AG04450 (cell line): ENCODE measurements around the gene MGAT4A. TPM values are rescaled to one million over a fixed set of nuclear protein-coding genes. Genes with fewer than 3 reads are reported as not detected.

Experiments
- CTCF ChIA-PET: fragments of 300-600, 350-600 bp; formaldehyde crosslinking; extraction: SDS; loops from one replicate; lab custom pipeline; 2022; ENCODE audit warnings: antibody characterized with exemption, inconsistent platforms; lab: Charles Lee
- POLR2A ChIA-PET: fragments of 350-600 bp; formaldehyde crosslinking; extraction: SDS; loops from one replicate; lab custom pipeline; 2021; ENCODE audit warnings: antibody characterized with exemption, inconsistent platforms; lab: Yijun Ruan, JAX
- DNase-seq: peaks from one replicate; pipeline ENCODE4 v3.0.0-alpha.2; 2011; ENCODE audit warnings: low read depth, low spot score
- H3K27ac ChIP-seq: one replicate; pipeline ENCODE4 v1.5.1; 2012; ENCODE audit warnings: low read depth, low read length, control low read depth
- H3K27me3 ChIP-seq: one replicate; pipeline ENCODE4 v1.6.0; 2012; ENCODE audit warnings: low read length; ENCODE audit not compliant: control insufficient read depth, insufficient read depth
- H3K4me3 ChIP-seq: 2 replicates; pipeline ENCODE4 v1.5.1; 2011; ENCODE audit warnings: mild to moderate bottlenecking, low read depth, low read length, control low read depth
- H3K9me3 ChIP-seq: 2 replicates; pipeline ENCODE4 v1.5.1; 2012; ENCODE audit warnings: low read length; ENCODE audit not compliant: control insufficient read depth, insufficient read depth
- polyA plus RNA-seq: library from polyadenylated mRNA; depleted of rRNA; stranded (reverse); fragments of >200 nt; gene quantifications from 2 replicates; pipeline ENCODE4 v1.2.3, GENCODE V29; 2011
- TF ChIP-seq, protein P1 (sequence below): IDR thresholded peaks from 2 replicates; pipeline ENCODE4 v1.5.1; 2011; ENCODE audit warnings: low read depth, low read length, control low read depth, inconsistent platforms

The MGAT4A gene
- polyA plus RNA-seq, 1 experiment, result 0.04 TPM

DNA sequence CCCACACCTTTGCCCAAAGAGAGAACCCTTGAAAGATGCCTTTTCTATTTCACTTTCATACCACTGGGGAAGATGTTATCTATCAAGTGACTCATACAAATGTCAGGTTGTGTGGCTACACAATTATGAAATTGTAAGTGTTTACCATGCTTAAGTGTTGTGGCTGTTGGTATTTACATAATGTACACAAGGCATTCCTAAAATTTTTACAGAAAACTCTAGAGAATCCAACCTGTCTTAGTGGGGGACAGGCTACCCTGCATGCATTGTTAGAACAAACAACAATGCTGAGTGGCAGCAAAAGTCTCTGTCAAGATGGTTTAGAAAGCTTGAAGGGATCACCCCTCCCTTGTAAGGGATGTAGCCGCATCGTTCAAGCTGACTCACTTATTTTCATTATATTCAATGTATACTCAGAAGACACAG, 5.5 kb upstream of the MGAT4A start:
- TF ChIP-seq, protein P1, sequence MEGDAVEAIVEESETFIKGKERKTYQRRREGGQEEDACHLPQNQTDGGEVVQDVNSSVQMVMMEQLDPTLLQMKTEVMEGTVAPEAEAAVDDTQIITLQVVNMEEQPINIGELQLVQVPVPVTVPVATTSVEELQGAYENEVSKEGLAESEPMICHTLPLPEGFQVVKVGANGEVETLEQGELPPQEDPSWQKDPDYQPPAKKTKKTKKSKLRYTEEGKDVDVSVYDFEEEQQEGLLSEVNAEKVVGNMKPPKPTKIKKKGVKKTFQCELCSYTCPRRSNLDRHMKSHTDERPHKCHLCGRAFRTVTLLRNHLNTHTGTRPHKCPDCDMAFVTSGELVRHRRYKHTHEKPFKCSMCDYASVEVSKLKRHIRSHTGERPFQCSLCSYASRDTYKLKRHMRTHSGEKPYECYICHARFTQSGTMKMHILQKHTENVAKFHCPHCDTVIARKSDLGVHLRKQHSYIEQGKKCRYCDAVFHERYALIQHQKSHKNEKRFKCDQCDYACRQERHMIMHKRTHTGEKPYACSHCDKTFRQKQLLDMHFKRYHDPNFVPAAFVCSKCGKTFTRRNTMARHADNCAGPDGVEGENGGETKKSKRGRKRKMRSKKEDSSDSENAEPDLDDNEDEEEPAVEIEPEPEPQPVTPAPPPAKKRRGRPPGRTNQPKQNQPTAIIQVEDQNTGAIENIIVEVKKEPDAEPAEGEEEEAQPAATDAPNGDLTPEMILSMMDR, result no peak
- Histone ChIP-seq H3K27ac (no peak overlapping the region), H3K9me3 (no peaks in the 10 kb centered on the region), H3K27me3 (peaks cover 7% of the 10 kb centered on the region), H3K4me3 (no peak overlapping the region)
- ChIA-PET CTCF (no interaction called here), POLR2A (no interaction called here)
- DNase-seq, result no peak

DNA sequence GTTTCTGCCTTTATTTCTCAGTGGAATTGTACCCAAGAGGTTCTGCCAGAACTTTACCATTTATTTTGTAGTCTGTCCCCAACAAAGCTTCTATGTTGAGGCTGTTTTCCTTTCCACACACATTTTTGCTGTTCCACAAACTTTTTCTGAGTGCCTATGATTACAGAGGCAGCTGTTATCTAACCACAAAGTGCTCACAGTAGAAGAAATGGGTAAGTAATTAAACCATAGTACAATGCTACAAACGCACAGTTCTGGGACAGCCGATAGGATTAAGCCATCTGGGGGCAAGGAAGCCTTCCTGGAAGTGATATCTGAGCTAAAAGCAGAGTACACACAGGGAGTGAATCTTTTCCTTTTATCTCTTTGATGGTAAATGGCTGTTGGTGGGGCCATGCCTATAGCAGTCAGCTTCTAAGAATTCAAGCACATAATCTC, 3.9 kb upstream of the MGAT4A start:
- peaks cover 13% of the 10 kb centered on the region for H3K27me3 ChIP-seq
- no peak for DNase-seq
- no peak overlapping the region for H3K4me3 ChIP-seq
- CTCF ChIA-PET, result no interaction called here
- POLR2A ChIA-PET, result no interaction called here
- TF ChIP-seq, protein P1, result no peak
- no peak overlapping the region for H3K27ac ChIP-seq
- no peaks in the 10 kb centered on the region for H3K9me3 ChIP-seq

DNA sequence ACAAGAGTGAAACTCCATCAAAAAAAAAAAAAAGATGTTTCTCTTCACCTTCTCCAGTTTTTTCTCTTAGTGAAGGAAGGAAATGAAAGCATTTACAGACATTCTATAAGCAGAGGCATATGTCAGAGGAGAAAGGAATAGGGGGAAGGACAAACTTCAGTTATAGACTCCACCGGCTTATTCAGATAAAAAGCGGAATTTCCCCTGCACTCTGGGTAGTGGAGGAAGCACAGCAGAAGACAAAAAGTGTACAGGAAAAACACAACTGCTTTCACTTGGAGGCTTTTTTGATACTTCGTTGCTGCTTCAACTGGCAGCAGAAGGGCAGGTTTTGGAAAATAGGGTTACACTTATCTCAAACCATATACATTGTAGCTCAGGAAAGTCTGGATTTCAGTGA, 3.2 kb upstream of the MGAT4A start:
- H3K27me3 ChIP-seq, result peaks cover 15% of the 10 kb centered on the region
- no peak overlapping the region for H3K27ac ChIP-seq
- H3K9me3 ChIP-seq, result no peaks in the 10 kb centered on the region
- ChIA-PET CTCF (no interaction called here), POLR2A (no interaction called here)
- TF ChIP-seq, protein P1, result no peak
- H3K4me3 ChIP-seq, result no peak overlapping the region
- no peak for DNase-seq

DNA sequence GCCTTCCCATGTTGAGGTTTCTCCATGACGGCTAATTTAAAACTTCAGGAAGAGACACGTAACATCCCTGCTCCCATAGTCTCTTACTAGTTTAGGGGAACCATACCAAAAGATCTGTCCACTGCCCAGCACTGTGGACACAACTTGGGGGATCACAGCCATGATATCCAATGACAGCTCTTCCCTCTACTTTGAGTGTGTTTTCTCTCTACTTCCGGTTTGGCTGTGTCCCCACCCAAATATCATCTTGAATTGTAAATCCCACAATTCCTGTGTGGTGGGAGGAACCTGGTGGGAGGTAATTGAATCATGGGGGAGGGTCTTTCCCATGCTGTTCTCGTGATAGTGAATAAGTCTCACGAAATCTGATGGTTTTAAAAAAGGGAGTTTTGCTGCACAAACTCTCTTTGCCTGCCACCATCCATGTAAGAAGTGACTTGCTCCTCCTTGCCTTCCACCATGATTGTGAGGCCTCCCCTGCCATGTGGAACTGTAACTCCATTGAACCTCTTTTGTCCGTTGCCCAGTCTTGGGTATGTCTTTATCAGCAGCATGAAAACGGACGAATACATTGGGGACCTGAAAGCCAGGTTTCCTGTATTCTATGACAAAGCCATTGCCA, 1.6 kb upstream of the MGAT4A start:
- no peak overlapping the region for H3K4me3 ChIP-seq
- TF ChIP-seq, protein P1, result no peak
- POLR2A ChIA-PET, result no interaction called here
- peaks cover 17% of the 10 kb centered on the region for H3K27me3 ChIP-seq
- DNase-seq, result no peak
- H3K9me3 ChIP-seq, result no peaks in the 10 kb centered on the region
- no peak overlapping the region for H3K27ac ChIP-seq
- CTCF ChIA-PET, result no interaction called here

DNA sequence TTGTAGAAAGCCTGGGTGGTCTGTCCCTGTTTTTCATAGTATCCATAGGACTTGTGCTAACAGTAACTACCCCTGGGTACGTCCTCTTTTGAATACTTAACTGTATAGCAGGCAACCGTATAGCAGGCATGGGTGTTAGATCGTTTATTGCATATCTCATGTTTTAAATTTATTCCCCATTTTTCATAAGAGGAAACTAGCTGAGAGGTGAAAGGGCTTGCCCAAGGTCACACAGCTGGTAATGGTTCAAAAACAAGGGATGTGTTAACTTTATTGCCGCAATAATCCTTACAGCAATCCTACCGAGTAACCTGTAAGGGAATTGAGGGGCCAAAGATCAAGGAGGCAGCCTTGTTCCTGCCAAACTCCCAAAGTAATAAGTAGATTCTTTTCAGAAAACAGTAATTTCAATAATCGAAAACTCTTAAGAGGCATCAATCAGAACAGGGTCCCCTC, 990 bp upstream of the MGAT4A start:
- H3K9me3 ChIP-seq, result no peaks in the 10 kb centered on the region
- TF ChIP-seq, protein P1, result no peak
- H3K4me3 ChIP-seq, result no peak overlapping the region
- ChIA-PET POLR2A (no interaction called here), CTCF (no interaction called here)
- H3K27me3 ChIP-seq, result peaks cover 18% of the 10 kb centered on the region
- no peak for DNase-seq
- no peak overlapping the region for H3K27ac ChIP-seq
